HepG2 (cell line): Measurements from ENCODE around the gene BRCA1. TPM values are rescaled to one million over a fixed set of nuclear protein-coding genes. Genes with fewer than 3 reads are reported as not detected.
A peak's percentile ranks its signal among the peaks of the same experiment; 100 is the strongest.

Source experiments
- ATF7-NPFF ChIP-seq: sonication (generic); formaldehyde crosslinking; IDR thresholded peaks from 2 replicates; pipeline ENCODE4 v1.8.1; 2023; ENCODE audit warnings: mild to moderate bottlenecking, low read depth, missing genetic modification reagents, moderate library complexity
- BRD4 ChIP-seq: sonication (generic); formaldehyde crosslinking; IDR thresholded peaks from 2 replicates; pipeline ENCODE4 v1.4.0; 2020; ENCODE audit warnings: missing genetic modification reagents
- CHCHD3 ChIP-seq: sonication (generic); formaldehyde crosslinking; IDR thresholded peaks from 2 replicates; pipeline ENCODE4 v1.8.0; 2022; ENCODE audit warnings: mild to moderate bottlenecking, missing genetic modification reagents, moderate library complexity
- FIP1L1 ChIP-seq: fragments of 200-400 bp; formaldehyde crosslinking; IDR thresholded peaks from 2 replicates; pipeline ENCODE4 v1.6.1; 2018; ENCODE audit warnings: low read depth, mild to moderate bottlenecking, low read length, moderate library complexity, borderline replicate concordance; ENCODE audit not compliant: insufficient read depth
- FOSL1 ChIP-seq: sonication (generic); formaldehyde crosslinking; IDR thresholded peaks from 2 replicates; pipeline ENCODE4 v1.9.0; 2021; ENCODE audit warnings: missing genetic modification reagents, borderline replicate concordance
- HMGA1 ChIP-seq: sonication (generic); formaldehyde crosslinking; conservative IDR thresholded peaks from 2 replicates; pipeline ENCODE4 v1.4.0; 2020; ENCODE audit warnings: missing genetic modification reagents
- HNRNPL ChIP-seq: fragments of 200-400 bp; formaldehyde crosslinking; IDR thresholded peaks from 2 replicates; pipeline ENCODE4 v1.6.1; 2017; ENCODE audit warnings: mild to moderate bottlenecking, low read depth, low read length
- KDM6A ChIP-seq: IDR thresholded peaks from 2 replicates; pipeline ENCODE4 v1.6.1; 2016; ENCODE audit warnings: low read depth
- ZFP41 ChIP-seq: sonication (generic); formaldehyde crosslinking; IDR thresholded peaks from 2 replicates; pipeline ENCODE4 v1.4.0; 2020; ENCODE audit warnings: mild to moderate bottlenecking, missing genetic modification reagents, borderline replicate concordance
- ZKSCAN1 ChIP-seq: fragments of 150-350 bp; IDR thresholded peaks from 2 replicates; pipeline ENCODE4 v1.6.1; 2014; ENCODE audit warnings: low read length
- ZKSCAN5 ChIP-seq: sonication (generic); formaldehyde crosslinking; IDR thresholded peaks from 2 replicates; pipeline ENCODE4 v1.5.1; 2020; ENCODE audit warnings: mild to moderate bottlenecking, missing genetic modification reagents
- ZKSCAN8 ChIP-seq: IDR thresholded peaks from 2 replicates; pipeline ENCODE4 v1.6.1; 2016; ENCODE audit warnings: borderline replicate concordance, missing genetic modification reagents, missing compliant biosample characterization
- ZNF20 ChIP-seq: sonication (generic); formaldehyde crosslinking; IDR thresholded peaks from 2 replicates; pipeline ENCODE4 v1.4.0; 2020; ENCODE audit warnings: mild to moderate bottlenecking, moderate library complexity, missing genetic modification reagents
- polyA plus RNA-seq, 8 experiments: library from polyadenylated mRNA; depleted of rRNA in 3 of 8; stranded (reverse) in 7 of 8; unstranded in 1 of 8; fragments of >200 nt; fragmentation: Illumina TruSeq in 4 of 8; extraction: Trizol in 4 of 8; gene quantifications; 2 replicates each; pipeline versions ENCODE4 v1.2.1 to v1.2.3, GENCODE V29; 2011 to 2016; ENCODE audit warnings: low read depth in 4 of 8, missing spikeins in 1 of 8, mixed read lengths in 1 of 8; ENCODE audit not compliant: insufficient read depth in 1 of 8
- total RNA-seq, 5 experiments: library from RNA; depleted of rRNA; stranded (reverse); fragments of >200 nt; fragmentation: Illumina TruSeq; extraction: Trizol; gene quantifications; 2 replicates each; pipeline ENCODE4 v1.2.3, GENCODE V29; 2016; ENCODE audit warnings: low read depth in 1 of 5
- TF ChIP-seq, protein P1 (sequence below): sonication (generic); formaldehyde crosslinking; IDR thresholded peaks from 2 replicates; pipeline ENCODE4 v1.4.0; 2020; ENCODE audit warnings: missing genetic modification reagents
- TF ChIP-seq, protein P2 (sequence below): sonication (generic); formaldehyde crosslinking; IDR thresholded peaks from 2 replicates; pipeline ENCODE4 v1.4.0; 2020; ENCODE audit warnings: low read depth, mild to moderate bottlenecking, missing genetic modification reagents
- TF ChIP-seq, protein P3 (sequence below): sonication (generic); formaldehyde crosslinking; IDR thresholded peaks from 2 replicates; pipeline ENCODE4 v1.4.0; 2020; ENCODE audit warnings: missing genetic modification reagents
- TF ChIP-seq, protein P4 (sequence below), 2 experiments: sonication (generic) in 1 of 2; formaldehyde crosslinking in 1 of 2; IDR thresholded peaks; 2 replicates each; pipeline versions ENCODE4 v1.5.1 to v1.6.1; 2011 to 2020; ENCODE audit warnings: borderline replicate concordance in 1 of 2, low read depth in 1 of 2, low read length in 1 of 2, mild to moderate bottlenecking in 1 of 2, missing genetic modification reagents in 1 of 2, moderate library complexity in 1 of 2

Gene BRCA1
- total and polyA plus RNA-seq, 2 of the 13 experiments (the other 11 are each of a cell fraction or from before 2014, with no cell fraction given), result 13.3 to 37.5 TPM

DNA sequence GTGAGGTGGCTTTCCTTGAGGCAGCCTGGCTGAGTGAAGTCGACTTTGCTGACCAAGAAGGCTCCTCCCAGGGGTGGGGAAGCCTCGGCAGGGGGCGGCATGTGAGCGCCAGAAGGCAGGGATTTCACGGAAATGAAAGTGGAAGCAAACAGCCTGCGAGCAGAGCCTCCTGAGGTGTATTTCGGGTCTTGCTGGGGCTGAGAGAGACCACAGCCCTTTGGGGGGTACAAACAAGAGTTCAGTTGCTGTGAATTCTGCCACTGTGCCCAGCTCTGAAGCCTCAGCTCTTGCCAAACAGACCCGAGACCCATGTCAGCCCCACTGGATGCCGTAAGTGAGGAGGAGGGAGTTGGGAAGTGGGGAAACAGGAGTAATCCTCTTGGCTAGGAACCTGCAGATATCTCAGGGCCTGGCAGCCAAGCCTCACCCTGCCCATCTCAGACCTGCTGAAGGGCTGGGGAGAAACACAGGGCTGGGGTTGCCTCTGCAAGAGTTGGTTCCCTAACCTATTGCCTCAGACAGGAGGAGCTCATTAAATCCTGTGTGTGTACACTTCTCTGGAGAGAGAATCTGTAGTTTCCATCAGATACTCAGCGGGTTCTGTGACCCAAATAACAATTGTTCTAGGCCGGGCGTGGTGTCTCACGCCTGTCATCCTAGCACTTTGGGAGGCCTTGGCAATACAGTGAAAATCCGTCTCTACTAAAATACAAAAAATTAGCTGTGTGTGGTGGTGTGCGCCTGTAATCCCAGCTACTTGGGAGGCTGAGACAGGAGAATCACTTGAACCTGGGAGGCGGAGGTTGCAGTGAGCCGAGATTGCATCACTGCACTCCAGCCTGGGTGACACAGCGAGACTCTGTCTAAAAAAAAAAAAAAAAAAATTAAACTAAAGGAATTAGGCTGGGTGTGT is 118.3 kb downstream of the BRCA1 start, which contains the start of gene IFI35 (continued):
- TF ChIP-seq, protein P1, sequence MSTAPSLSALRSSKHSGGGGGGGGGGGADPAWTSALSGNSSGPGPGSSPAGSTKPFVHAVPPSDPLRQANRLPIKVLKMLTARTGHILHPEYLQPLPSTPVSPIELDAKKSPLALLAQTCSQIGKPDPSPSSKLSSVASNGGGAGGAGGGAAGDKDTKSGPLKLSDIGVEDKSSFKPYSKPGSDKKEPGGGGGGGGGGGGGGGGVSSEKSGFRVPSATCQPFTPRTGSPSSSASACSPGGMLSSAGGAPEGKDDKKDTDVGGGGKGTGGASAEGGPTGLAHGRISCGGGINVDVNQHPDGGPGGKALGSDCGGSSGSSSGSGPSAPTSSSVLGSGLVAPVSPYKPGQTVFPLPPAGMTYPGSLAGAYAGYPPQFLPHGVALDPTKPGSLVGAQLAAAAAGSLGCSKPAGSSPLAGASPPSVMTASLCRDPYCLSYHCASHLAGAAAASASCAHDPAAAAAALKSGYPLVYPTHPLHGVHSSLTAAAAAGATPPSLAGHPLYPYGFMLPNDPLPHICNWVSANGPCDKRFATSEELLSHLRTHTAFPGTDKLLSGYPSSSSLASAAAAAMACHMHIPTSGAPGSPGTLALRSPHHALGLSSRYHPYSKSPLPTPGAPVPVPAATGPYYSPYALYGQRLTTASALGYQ, result no peak
- TF ChIP-seq ZFP41 (CRISPR knock-in tag) (no peak), ZNF20 (0 out of 2 replicates have a peak, but pooled peaks have one; percentile 8), HMGA1 (CRISPR knock-in tag) (no peak), FIP1L1 (no peak), KDM6A (CRISPR knock-in tag) (no peak), BRD4 (CRISPR knock-in tag) (no peak), ZKSCAN8 (CRISPR knock-in tag) (no peak; the same call in 1 of the 2 replicates), ZKSCAN5 (CRISPR knock-in tag) (no peak; the same call in 1 of the 2 replicates), ZKSCAN1 (no peak), HNRNPL (no peak), FOSL1 (CRISPR knock-in tag) (no peak), ATF7-NPFF (no peak), CHCHD3 (no peak)
- TF ChIP-seq, protein P2, sequence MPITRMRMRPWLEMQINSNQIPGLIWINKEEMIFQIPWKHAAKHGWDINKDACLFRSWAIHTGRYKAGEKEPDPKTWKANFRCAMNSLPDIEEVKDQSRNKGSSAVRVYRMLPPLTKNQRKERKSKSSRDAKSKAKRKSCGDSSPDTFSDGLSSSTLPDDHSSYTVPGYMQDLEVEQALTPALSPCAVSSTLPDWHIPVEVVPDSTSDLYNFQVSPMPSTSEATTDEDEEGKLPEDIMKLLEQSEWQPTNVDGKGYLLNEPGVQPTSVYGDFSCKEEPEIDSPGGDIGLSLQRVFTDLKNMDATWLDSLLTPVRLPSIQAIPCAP, result peak; percentile 99
- TF ChIP-seq, protein P3, sequence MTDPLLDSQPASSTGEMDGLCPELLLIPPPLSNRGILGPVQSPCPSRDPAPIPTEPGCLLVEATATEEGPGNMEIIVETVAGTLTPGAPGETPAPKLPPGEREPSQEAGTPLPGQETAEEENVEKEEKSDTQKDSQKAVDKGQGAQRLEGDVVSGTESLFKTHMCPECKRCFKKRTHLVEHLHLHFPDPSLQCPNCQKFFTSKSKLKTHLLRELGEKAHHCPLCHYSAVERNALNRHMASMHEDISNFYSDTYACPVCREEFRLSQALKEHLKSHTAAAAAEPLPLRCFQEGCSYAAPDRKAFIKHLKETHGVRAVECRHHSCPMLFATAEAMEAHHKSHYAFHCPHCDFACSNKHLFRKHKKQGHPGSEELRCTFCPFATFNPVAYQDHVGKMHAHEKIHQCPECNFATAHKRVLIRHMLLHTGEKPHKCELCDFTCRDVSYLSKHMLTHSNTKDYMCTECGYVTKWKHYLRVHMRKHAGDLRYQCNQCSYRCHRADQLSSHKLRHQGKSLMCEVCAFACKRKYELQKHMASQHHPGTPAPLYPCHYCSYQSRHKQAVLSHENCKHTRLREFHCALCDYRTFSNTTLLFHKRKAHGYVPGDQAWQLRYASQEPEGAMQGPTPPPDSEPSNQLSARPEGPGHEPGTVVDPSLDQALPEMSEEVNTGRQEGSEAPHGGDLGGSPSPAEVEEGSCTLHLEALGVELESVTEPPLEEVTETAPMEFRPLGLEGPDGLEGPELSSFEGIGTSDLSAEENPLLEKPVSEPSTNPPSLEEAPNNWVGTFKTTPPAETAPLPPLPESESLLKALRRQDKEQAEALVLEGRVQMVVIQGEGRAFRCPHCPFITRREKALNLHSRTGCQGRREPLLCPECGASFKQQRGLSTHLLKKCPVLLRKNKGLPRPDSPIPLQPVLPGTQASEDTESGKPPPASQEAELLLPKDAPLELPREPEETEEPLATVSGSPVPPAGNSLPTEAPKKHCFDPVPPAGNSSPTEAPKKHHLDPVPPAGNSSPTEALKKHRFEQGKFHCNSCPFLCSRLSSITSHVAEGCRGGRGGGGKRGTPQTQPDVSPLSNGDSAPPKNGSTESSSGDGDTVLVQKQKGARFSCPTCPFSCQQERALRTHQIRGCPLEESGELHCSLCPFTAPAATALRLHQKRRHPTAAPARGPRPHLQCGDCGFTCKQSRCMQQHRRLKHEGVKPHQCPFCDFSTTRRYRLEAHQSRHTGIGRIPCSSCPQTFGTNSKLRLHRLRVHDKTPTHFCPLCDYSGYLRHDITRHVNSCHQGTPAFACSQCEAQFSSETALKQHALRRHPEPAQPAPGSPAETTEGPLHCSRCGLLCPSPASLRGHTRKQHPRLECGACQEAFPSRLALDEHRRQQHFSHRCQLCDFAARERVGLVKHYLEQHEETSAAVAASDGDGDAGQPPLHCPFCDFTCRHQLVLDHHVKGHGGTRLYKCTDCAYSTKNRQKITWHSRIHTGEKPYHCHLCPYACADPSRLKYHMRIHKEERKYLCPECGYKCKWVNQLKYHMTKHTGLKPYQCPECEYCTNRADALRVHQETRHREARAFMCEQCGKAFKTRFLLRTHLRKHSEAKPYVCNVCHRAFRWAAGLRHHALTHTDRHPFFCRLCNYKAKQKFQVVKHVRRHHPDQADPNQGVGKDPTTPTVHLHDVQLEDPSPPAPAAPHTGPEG (CRISPR knock-in tag), result 0 out of 2 replicates have a peak, but pooled peaks have one; percentile 26
- TF ChIP-seq, protein P4, sequence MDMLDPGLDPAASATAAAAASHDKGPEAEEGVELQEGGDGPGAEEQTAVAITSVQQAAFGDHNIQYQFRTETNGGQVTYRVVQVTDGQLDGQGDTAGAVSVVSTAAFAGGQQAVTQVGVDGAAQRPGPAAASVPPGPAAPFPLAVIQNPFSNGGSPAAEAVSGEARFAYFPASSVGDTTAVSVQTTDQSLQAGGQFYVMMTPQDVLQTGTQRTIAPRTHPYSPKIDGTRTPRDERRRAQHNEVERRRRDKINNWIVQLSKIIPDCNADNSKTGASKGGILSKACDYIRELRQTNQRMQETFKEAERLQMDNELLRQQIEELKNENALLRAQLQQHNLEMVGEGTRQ (IDR thresholded peaks at IDR 0.05; ENCODE audit: low read depth, low read length), result no peak
- TF ChIP-seq, protein P4 (CRISPR knock-in tag; IDR thresholded peaks at IDR 0.05; ENCODE audit: borderline replicate concordance), result 0 out of 2 replicates have a peak, but pooled peaks have one; percentile 25
